Measurements from ENCODE around the gene TMC1.

DNA sequence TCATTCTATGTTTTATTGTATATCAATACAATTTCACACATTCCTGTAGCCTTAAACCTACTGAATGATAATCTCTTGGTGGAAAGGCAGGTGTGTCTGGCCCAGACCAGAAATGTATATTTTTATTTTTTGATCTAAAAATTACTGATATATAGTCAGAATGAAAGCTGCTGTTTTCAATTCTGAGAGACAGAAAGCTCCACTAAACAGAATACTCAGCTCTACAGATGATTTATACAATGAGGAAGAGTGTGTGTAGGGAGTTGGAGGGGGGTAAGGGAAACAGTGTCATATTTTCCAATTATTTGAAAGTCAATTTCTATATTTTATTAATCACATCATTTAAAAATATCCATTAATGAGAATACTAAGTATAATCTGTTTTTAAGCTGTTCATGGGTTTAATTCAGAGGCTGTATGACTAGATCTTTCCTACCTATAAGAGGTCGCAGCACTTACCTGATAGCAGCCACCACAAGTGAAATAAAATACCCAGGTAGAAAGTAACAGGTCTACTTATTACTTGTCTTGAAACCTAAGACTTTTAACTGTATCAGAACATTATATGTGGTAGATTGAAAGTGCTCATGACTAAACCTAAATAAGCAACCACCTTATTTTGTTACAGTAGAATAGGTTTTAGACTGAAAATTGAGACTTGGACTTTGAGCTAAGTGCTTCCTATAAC, 183.4 kb downstream of the TMC1 start:
- TF ChIP-seq POU2F2 (IDR thresholded peaks at IDR 0.05; ENCODE audit: borderline replicate concordance, low read depth, low read length): no peak
- no peak for TF ChIP-seq CHD2 (IDR thresholded peaks at IDR 0.05; ENCODE audit: borderline replicate concordance, low read depth, low read length)
- TF ChIP-seq POLR2AphosphoS5 (IDR thresholded peaks at IDR 0.05; ENCODE audit: low read length): no peak
- TF ChIP-seq GABPA (IDR thresholded peaks at IDR 0.05; ENCODE audit: low read depth): no peak
- TF ChIP-seq EP300 (IDR thresholded peaks at IDR 0.05; ENCODE audit: borderline replicate concordance in 1 of 2, control insufficient read depth in 1 of 2, low read depth in 2 of 2, low read length in 2 of 2): no peak
- TF ChIP-seq FOXM1 (IDR thresholded peaks at IDR 0.05; ENCODE audit: low read depth, low read length): no peak
- no peak for TF ChIP-seq KAT2A (conservative IDR thresholded peaks at IDR 0.05; ENCODE audit: control insufficient read depth, low read depth, low read length)
- TF ChIP-seq, protein P1, sequence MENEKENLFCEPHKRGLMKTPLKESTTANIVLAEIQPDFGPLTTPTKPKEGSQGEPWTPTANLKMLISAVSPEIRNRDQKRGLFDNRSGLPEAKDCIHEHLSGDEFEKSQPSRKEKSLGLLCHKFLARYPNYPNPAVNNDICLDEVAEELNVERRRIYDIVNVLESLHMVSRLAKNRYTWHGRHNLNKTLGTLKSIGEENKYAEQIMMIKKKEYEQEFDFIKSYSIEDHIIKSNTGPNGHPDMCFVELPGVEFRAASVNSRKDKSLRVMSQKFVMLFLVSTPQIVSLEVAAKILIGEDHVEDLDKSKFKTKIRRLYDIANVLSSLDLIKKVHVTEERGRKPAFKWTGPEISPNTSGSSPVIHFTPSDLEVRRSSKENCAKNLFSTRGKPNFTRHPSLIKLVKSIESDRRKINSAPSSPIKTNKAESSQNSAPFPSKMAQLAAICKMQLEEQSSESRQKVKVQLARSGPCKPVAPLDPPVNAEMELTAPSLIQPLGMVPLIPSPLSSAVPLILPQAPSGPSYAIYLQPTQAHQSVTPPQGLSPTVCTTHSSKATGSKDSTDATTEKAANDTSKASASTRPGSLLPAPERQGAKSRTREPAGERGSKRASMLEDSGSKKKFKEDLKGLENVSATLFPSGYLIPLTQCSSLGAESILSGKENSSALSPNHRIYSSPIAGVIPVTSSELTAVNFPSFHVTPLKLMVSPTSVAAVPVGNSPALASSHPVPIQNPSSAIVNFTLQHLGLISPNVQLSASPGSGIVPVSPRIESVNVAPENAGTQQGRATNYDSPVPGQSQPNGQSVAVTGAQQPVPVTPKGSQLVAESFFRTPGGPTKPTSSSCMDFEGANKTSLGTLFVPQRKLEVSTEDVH (IDR thresholded peaks at IDR 0.05; ENCODE audit: low read depth, partially characterized antibody): no peak
- TF ChIP-seq CTCF (IDR thresholded peaks at IDR 0.05 in 2 of 3, conservative IDR thresholded peaks at IDR 0.05 in 1 of 3; ENCODE audit: control insufficient read depth in 2 of 3, extremely low read depth in 1 of 3, insufficient read depth in 1 of 3, low read depth in 3 of 3, low read length in 3 of 3): no peak
- no peak for TF ChIP-seq ZNF24 (IDR thresholded peaks at IDR 0.05)
- TF ChIP-seq NBN (IDR thresholded peaks at IDR 0.05): no peak
- no peak for TF ChIP-seq MEF2B (IDR thresholded peaks at IDR 0.05; ENCODE audit: partially characterized antibody, poor library complexity, severe bottlenecking)
- no peak for TF ChIP-seq JUND (IDR thresholded peaks at IDR 0.05; ENCODE audit: low read depth, low read length)

All from GM12878 (cell line).